OCI-LY3 (cell line): ENCODE results near the gene GTSE1.

Source experiments
- H2AFZ ChIP-seq: fragments of 200-600, 300-600 bp; shearing (Covaris generic); 2 replicates; pipeline ENCODE4 v1.6.0; 2014; ENCODE audit warnings: antibody characterized with exemption, low read depth, low read length
- H3K27ac ChIP-seq: fragments of 200-600, 300-600 bp; sonication (generic); 2 replicates; pipeline ENCODE4 v1.5.1; 2014; ENCODE audit warnings: mild to moderate bottlenecking, low read length, moderate library complexity, mixed read lengths
- H3K27me3 ChIP-seq: fragments of 200-600, 300-600 bp; sonication (generic); 2 replicates; pipeline ENCODE4 v1.6.1; 2014; ENCODE audit warnings: low read depth, low read length, mixed read lengths
- H3K36me3 ChIP-seq: fragments of 200-600, 300-600 bp; sonication (generic); replicated peaks from 2 replicates; pipeline ENCODE3; 2014; ENCODE audit warnings: low read depth, low read length, mixed read lengths
- H3K4me1 ChIP-seq: fragments of 300-600, 200-600 bp; sonication (generic); 2 replicates; pipeline ENCODE4 v1.6.1; 2014; ENCODE audit warnings: low read length, mixed read lengths
- H3K4me2 ChIP-seq: fragments of 200-600, 300-600 bp; sonication (generic); 2 replicates; pipeline ENCODE4 v1.6.1; 2014; ENCODE audit warnings: low read length, mixed read lengths
- H3K4me3 ChIP-seq: fragments of 300-600, 200-600 bp; sonication (generic); 2 replicates; pipeline ENCODE4 v1.5.1; 2014; ENCODE audit warnings: antibody characterized with exemption, mild to moderate bottlenecking, low read length, moderate library complexity
- H3K79me2 ChIP-seq: fragments of 300-600, 200-600 bp; shearing (Covaris generic); 2 replicates; pipeline ENCODE4 v1.6.1; 2014; ENCODE audit warnings: mild to moderate bottlenecking, low read length, mixed read lengths
- H3K9ac ChIP-seq: fragments of 300-600, 200-600 bp; shearing (Covaris generic); 2 replicates; pipeline ENCODE4 v1.6.0; 2014; ENCODE audit warnings: mild to moderate bottlenecking, low read length, moderate library complexity
- H3K9me3 ChIP-seq: fragments of 200-600, 300-600 bp; shearing (Covaris generic); 2 replicates; pipeline ENCODE4 v1.6.1; 2014; ENCODE audit warnings: low read length, mixed read lengths; ENCODE audit not compliant: insufficient read depth
- H4K20me1 ChIP-seq: fragments of 200-600, 300-600 bp; sonication (generic); 2 replicates; pipeline ENCODE4 v1.6.1; 2016; ENCODE audit warnings: low read length, mixed read lengths; ENCODE audit not compliant: insufficient read depth
- CTCF ChIP-seq: fragments of 200-600, 300-600 bp; sonication (generic); IDR thresholded peaks from 2 replicates; pipeline ENCODE4 v1.5.1; 2014; ENCODE audit warnings: antibody characterized with exemption, low read length, low read depth
- EZH2phosphoT487 ChIP-seq: fragments of 200-600 bp; shearing (Covaris generic); IDR thresholded peaks from 2 replicates; pipeline ENCODE4 v1.6.1; 2018; ENCODE audit warnings: antibody characterized with exemption, mixed run types, low read depth

GTSE1 gene

GRCh38 chr22:46362203-46362933 lies 65.7 kb downstream of the GTSE1 start:
- Histone ChIP-seq H3K27me3 (peaks cover 5% of the 10 kb centered on the region; the same call in 1 of the 2 replicates), H3K4me2 (peak overlapping the region; percentile 56), H3K4me1 (peaks cover 32% of the 10 kb centered on the region), H4K20me1 (no peaks in the 10 kb centered on the region), H3K27ac (peak overlapping the region; percentile 38), H3K9me3 (no peaks in the 10 kb centered on the region), H3K36me3 (peaks cover 13% of the 10 kb centered on the region), H3K9ac (no peak overlapping the region), H3K79me2 (no peaks in the 10 kb centered on the region), H2AFZ (no peak overlapping the region), H3K4me3 (peak overlapping the region; percentile 3; the same call in 1 of the 2 replicates)
- TF ChIP-seq EZH2phosphoT487 (no peak), CTCF (peak; percentile 25; the same call in 1 of the 2 replicates)

GRCh38 chr22:46362934-46363515 lies 66.4 kb downstream of the GTSE1 start:
- Histone ChIP-seq H3K4me1 (peaks cover 33% of the 10 kb centered on the region), H4K20me1 (no peaks in the 10 kb centered on the region), H3K9me3 (no peaks in the 10 kb centered on the region), H3K4me3 (no peak overlapping the region), H3K27ac (peak overlapping the region; percentile 38; the same call in 1 of the 2 replicates), H3K79me2 (no peaks in the 10 kb centered on the region), H3K36me3 (peaks cover 13% of the 10 kb centered on the region), H3K27me3 (peaks cover 5% of the 10 kb centered on the region; the same call in 1 of the 2 replicates), H3K4me2 (peak overlapping the region; percentile 56), H3K9ac (no peak overlapping the region), H2AFZ (no peak overlapping the region)
- no peak for TF ChIP-seq EZH2phosphoT487
- TF ChIP-seq CTCF = no peak

- Histone ChIP-seq H2AFZ (no peak overlapping the region), H3K27me3 (peaks cover 5% of the 10 kb centered on the region; the same call in 1 of the 2 replicates), H3K27ac (no peak overlapping the region), H3K79me2 (no peaks in the 10 kb centered on the region), H3K36me3 (peaks cover 13% of the 10 kb centered on the region), H3K4me3 (no peak overlapping the region), H3K4me2 (no peak overlapping the region), H3K9me3 (no peaks in the 10 kb centered on the region), H4K20me1 (no peaks in the 10 kb centered on the region), H3K4me1 (peaks cover 33% of the 10 kb centered on the region), H3K9ac (no peak overlapping the region)
- TF ChIP-seq EZH2phosphoT487 (no peak), CTCF (no peak)
Observed at GRCh38 chr22:46363611-46364321, 67.1 kb downstream of the GTSE1 start.
